SKM-1 treated with dmso at 0.1 percent for 144 hours (cell line): ENCODE data around the gene GTF2A2.

Source experiments
- DNase-seq: peaks from one replicate; lab custom pipeline; 2025; ENCODE audit not compliant: unreplicated experiment; lab: John Stamatoyannopoulos, UW

GTF2A2 gene

DNA sequence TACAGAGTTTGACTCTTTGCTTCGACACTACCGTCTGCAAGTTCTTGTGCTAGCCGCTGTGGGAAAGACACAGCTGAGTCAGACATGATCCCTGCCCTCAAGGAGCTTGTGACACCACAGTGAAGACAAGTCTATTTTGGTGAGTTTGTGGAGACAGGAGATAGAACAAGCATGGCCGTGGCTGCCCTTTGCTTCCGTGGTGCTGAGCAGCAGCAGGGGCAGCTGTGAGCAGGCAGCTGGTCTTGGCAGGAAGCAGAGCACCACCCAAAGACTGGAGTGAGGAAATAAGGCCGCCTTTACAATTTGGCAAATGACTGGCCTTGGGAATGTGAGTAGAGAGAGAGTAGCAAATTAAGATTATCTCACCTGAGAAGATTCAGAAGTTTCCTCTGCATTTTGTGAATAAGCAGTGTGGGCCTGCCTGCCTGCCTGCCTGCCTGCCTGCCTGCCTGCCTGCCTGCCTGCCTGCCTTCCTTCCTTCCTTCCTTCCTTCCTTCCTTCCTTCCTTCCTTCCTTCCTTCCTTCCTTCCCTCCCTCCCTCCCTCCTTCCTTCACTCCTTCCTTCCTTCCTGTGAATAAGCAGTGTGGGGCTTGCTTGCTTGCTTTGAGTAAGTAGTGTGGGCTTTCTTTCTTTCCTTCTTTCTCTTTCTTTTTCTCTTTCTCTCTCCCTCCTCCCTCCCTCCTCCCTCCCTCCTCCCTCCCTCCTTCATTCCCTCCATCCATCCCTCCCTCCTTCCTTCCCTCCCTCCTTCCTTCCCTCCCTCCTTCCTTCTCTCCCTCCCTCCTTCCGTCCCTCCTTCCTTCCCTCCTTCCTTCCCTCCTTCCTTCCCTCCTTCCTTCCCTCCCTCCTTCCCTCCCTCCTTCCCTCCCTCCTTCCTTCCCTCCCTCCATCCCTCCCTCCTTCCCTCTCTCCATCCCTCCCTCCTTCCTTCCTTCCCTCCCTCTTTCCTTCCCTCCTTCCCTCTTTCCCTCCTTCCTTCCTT is 47.3 kb downstream of the GTF2A2 start:
- DNase-seq, result no peak

DNA sequence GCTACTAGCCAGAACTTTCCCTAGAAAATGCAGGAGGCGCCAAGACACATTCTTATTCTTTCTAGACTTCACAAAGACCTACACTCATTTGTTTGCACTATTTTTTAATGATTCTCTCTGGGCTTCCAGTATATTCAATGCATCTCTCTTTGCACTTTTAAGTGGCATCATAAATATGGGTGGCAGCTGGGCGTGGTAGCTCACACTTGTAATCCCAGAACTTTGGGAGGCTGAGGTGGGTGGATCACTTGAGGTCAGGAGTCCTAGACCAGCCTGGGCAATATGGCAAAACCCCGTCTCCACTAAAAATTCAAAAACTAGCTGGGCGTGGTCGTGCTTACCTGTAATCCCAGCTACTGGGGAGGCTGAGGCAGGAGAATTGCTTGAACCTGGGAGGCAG is 51.3 kb downstream of the GTF2A2 start:
- DNase-seq, result no peak

DNA sequence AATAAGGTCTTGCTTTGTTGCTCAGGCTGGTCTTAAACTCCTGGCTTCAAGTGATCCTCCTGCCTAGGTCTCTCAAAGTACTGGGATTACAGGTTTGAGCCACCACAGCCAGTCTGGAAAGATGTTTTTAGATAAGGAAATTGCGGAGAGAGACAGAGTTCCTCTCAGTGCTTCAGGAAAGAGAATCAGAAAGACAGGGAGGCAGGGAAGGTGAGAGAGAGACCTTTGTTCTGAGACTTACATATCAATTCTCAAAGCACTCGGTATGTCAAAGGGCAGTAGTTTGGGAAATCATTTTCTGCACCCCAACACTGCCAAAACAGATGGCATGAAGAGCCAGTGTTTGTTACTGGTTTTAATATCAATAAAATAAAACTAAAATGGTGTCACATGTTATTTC is 58.9 kb downstream of the GTF2A2 start:
- no peak for DNase-seq

DNA sequence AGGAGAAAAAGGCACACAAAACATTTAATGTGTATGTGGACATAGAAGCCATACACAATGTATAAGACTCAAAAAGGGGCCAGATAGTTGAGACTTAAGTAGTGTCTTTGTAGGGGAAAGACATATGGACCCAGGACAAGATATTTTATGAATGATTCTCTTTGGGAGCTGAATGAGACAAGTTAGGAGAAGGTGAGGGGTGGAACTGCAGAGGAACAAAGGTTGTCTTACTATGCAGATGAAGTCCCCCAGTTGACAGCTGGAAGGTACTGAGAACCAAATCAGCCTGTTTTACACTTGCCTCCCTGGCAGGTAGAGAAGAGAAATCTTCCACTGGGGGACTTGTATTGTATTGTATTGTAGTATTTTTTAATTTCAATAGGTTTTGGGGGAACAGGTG is 60.7 kb downstream of the GTF2A2 start:
- DNase-seq, result no peak

DNA sequence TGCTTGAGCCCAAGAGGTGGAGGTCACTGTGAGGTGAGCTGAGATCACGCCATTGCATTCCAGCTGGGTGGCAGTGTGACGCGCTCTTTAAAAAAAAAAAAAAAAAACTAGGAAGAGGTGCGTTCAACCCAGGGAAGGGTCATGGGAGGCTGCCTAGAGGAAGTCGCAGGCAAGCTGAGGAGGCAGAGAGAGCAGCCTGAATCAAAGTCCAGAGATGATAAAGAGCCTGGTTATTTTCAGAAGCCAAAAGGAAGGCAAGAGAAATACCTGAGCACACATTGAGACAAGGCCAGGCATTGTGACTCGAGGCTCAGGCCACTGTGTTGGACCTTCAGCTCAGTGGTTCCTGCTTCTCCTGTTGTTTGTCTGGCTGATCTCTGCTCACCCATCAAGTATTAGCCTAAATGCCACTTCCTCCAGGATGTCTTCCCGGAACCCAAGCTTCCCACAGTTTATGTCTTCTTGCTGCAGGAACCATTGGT is 61.8 kb downstream of the GTF2A2 start:
- no peak for DNase-seq

DNA sequence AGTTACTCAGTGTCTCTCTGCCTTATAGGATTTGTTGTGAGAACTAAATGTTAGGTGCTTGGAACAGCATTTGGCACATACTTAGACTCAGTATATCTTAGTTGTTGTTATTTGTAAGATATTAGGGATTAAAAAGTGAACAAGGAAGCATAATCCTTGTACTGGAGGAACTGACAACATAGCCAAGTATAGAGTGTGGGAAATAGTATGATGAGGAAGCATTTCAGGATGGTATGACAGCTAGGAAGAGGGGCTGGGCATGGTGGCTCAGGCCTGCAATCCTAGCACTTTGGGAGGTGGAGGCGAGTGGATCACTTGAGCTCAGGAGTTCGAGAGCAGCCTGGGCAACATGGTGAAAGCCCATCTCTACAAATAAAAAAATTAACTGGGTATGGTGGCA is 62.3 kb downstream of the GTF2A2 start:
- DNase-seq, result no peak

DNA sequence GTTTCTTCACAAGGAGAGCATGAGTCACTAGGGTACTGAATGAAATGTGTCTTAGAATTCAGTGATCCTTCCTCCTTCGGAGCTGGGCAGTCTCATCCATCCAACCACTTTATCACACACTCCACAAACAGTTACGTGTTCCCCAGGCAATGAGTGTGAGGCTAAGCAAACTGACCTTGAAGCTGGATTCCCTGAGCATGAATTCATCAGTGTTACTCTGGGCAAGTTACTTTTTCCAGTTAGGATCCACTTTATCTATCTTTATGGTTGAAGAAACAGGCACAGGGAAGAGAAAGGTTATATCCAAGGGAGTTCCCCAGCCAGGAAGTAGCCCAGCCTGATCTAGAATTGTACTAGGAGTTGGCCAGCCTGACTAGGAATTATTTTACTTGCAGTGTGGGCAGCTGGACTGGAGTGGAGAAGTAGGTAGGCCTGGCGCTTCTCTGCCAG is 62.8 kb downstream of the GTF2A2 start:
- no peak for DNase-seq

DNA sequence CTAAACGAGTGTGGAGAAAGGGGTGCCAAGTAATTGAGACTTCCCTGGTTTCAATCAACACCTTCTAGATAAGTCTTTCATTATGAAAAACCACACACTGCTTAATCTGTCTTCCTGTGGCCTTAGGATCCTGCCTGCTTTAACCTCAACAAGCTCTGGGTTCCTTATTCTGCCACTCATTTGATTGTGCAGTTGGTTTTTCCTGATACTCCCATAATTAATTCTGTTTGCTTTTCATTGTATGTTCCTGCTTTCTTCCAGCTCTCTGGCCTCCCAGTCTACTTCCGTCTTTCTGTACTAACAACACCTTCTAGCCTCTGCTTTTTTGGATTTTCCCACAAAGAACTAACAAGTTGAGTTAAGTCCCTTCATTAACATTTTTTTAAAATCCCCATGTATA is 66.0 kb downstream of the GTF2A2 start:
- DNase-seq, result peak; percentile 5

DNA sequence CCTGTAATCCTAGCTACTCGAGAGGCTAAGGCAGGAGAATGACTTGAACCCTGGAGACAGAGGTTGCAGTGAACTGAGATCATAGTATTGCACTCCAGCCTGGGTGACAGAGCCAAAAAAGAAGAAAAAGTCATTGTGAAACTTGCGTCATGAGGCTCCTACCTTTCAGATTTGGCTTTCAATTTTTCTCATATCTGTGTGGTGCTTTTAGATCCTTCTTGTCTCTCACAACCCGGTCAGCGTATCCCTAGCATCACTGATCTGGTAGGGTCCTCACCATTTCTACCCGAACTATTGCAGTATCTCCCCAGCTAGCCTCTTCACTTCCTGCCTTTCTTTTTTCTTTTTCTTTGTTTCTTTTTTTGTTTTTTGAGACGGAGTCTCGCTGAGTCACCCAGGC is 67.3 kb downstream of the GTF2A2 start:
- no peak for DNase-seq
